B cell (primary cell): ENCODE results near the gene DIS3. TPM values are rescaled to one million over a fixed set of nuclear protein-coding genes. Genes with fewer than 3 reads are reported as not detected.
"Not testable (repeated sequence)": the region's sequence is repeated elsewhere in the genome, so short reads cannot be mapped to it uniquely, and the experiment has no call there.

ENCODE experiments used
- ATAC-seq: fragments of 200-7000 bp; cut with Tn5 transposase; one replicate; pipeline ENCODE4 v1.10.0; 2021; ENCODE audit warnings: low read depth, mild to moderate bottlenecking, moderate number of reproducible peaks, moderate library complexity
- CTCF ChIA-PET: fragments of 350-600 bp; sonication (Branson Sonifier 250); formaldehyde crosslinking; loops from one replicate; lab custom pipeline; 2021; ENCODE audit warnings: antibody characterized with exemption, inconsistent platforms; lab: Charles Lee
- POLR2A ChIA-PET: fragments of 350-600 bp; sonication (Branson Sonifier 250); formaldehyde crosslinking; loops from one replicate; lab custom pipeline; 2021; ENCODE audit warnings: antibody characterized with exemption; lab: Charles Lee
- DNase-seq: peaks from one replicate; pipeline ENCODE4 v3.0.0; 2013
- H2AFZ ChIP-seq: 2 replicates; pipeline ENCODE4 v1.6.1; 2012; ENCODE audit warnings: mild to moderate bottlenecking, low read depth, low read length; ENCODE audit not compliant: insufficient read depth, poor library complexity, severe bottlenecking
- H3K27ac ChIP-seq, 2 donors: 1 replicate in 1 of 2; 2 replicates in 1 of 2; pipeline ENCODE4 v1.5.1; 2012 to 2013; ENCODE audit warnings: low read length in 2 of 2, mild to moderate bottlenecking in 2 of 2, moderate library complexity in 1 of 2
- H3K27me3 ChIP-seq, 4 experiments: fragments of 200-600 bp in 1 of 4; sonication (generic) in 1 of 4; replicated peaks in 1 of 4; 1 replicate in 2 of 4; 2 replicates in 2 of 4; pipeline versions ENCODE4 v1.6.1 to v1.7.0; 2013 to 2016; ENCODE audit warnings: low read length in 3 of 4, mild to moderate bottlenecking in 2 of 4, mixed read lengths in 1 of 4, moderate library complexity in 1 of 4; ENCODE audit not compliant: insufficient read depth in 4 of 4, control insufficient read depth in 3 of 4; ENCODE audit errors: control extremely low read depth in 1 of 4
- H3K36me3 ChIP-seq, 2 experiments: replicated peaks in 1 of 2; 1 replicate in 1 of 2; 2 replicates in 1 of 2; pipeline versions ENCODE4 v1.6.1 to v1.7.1; 2013; ENCODE audit warnings: low read length in 1 of 2; ENCODE audit not compliant: insufficient read depth in 2 of 2, control insufficient read depth in 1 of 2; ENCODE audit errors: control extremely low read depth in 1 of 2, extremely low read depth in 1 of 2
- H3K4me1 ChIP-seq, 2 donors: fragments of 200-600 bp in 1 of 2; sonication (generic) in 1 of 2; 1 replicate in 1 of 2; 2 replicates in 1 of 2; pipeline versions ENCODE4 v1.5.1 to v1.6.1; 2013 to 2017; ENCODE audit warnings: low read length in 2 of 2; ENCODE audit not compliant: control insufficient read depth in 2 of 2, insufficient read depth in 2 of 2
- H3K4me2 ChIP-seq: replicated peaks from 2 replicates; pipeline ENCODE3; 2012; ENCODE audit warnings: mild to moderate bottlenecking, low read depth, low read length; ENCODE audit not compliant: poor library complexity, severe bottlenecking
- H3K4me3 ChIP-seq, 5 experiments: fragments of 200-600 bp in 1 of 5; sonication (generic) in 1 of 5; 1 replicate in 3 of 5; 2 replicates in 2 of 5; pipeline versions ENCODE4 v1.5.1 to v1.7.0; 2011 to 2016; ENCODE audit warnings: low read length in 4 of 5, mild to moderate bottlenecking in 4 of 5, low read depth in 2 of 5, control low read depth in 1 of 5, moderate library complexity in 1 of 5; ENCODE audit not compliant: insufficient read depth in 1 of 5; ENCODE audit errors: control extremely low read depth in 1 of 5, extremely low read depth in 1 of 5
- H3K79me2 ChIP-seq: fragments of 200-600 bp; sonication (generic); one replicate; pipeline ENCODE4 v1.6.0; 2016; ENCODE audit warnings: low read length; ENCODE audit not compliant: control insufficient read depth, insufficient read depth
- H3K9ac ChIP-seq: fragments of 200-600 bp; sonication (generic); 2 replicates; pipeline ENCODE4 v1.6.1; 2017; ENCODE audit warnings: mild to moderate bottlenecking, low read length, moderate library complexity
- H3K9me3 ChIP-seq, 3 donors: one replicate each; pipeline versions ENCODE4 v1.6.1 to v1.7.1; 2013; ENCODE audit warnings: low read length in 2 of 3; ENCODE audit not compliant: control insufficient read depth in 2 of 3, insufficient read depth in 1 of 3; ENCODE audit errors: control extremely low read depth in 1 of 3
- H4K20me1 ChIP-seq: 2 replicates; pipeline ENCODE4 v1.6.0; 2012; ENCODE audit warnings: mild to moderate bottlenecking, low read length; ENCODE audit not compliant: insufficient read depth, control insufficient read depth, poor library complexity, severe bottlenecking
- H3K27ac Mint-ChIP-seq: one replicate; pipeline ENCODE4 v1.8.0; 2021; ENCODE audit warnings: mixed read lengths
- H3K27me3 Mint-ChIP-seq: one replicate; pipeline ENCODE4 v1.8.0; 2021; ENCODE audit warnings: mixed read lengths
- H3K4me1 Mint-ChIP-seq: one replicate; pipeline ENCODE4 v1.8.0; 2021; ENCODE audit warnings: mixed read lengths
- H3K4me3 Mint-ChIP-seq: one replicate; pipeline ENCODE4 v1.8.0; 2021; ENCODE audit warnings: mixed read lengths
- H3K9me3 Mint-ChIP-seq: one replicate; pipeline ENCODE4 v1.8.0; 2022; ENCODE audit warnings: mixed read lengths; ENCODE audit not compliant: insufficient read depth
- CTCF ChIP-seq: fragments of 200-600 bp; IDR thresholded peaks from one replicate; pipeline ENCODE4 v1.8.0; 2022; ENCODE audit warnings: antibody characterized with exemption, mild to moderate bottlenecking
- EZH2 ChIP-seq: IDR thresholded peaks from 2 replicates; pipeline ENCODE4 v1.6.1; 2012; ENCODE audit warnings: borderline replicate concordance, low read depth, mild to moderate bottlenecking, moderate library complexity, low read length; ENCODE audit not compliant: insufficient read depth, poor library complexity, severe bottlenecking
- WGBS: methylation state at CpG from one replicate; pipeline ENCODE4 v1.1.5; 2013; ENCODE audit warnings: missing lambda C conversion rate; ENCODE audit not compliant: insufficient coverage; 5-methylcytosine and 5-hydroxymethylcytosine counted together
- intact Hi-C: fragments of 100-400 bp; cut with micrococcal nuclease; formaldehyde crosslinking; loops from one replicate; pipeline ENCODE4 v1.10.0; 2022
- polyA plus RNA-seq: library from polyadenylated mRNA; depleted of rRNA; stranded (reverse); fragments of >200 nt; gene quantifications from 2 replicates; pipeline ENCODE4 v1.2.3, GENCODE V29; 2012
- total RNA-seq, 2 donors: library from RNA; stranded (reverse); fragments of 120-200 nt in 1 of 2; gene quantifications; 1 replicate in 1 of 2; 2 replicates in 1 of 2; pipeline versions ENCODE4 v1.2.3 to v1.2.4, GENCODE V29; 2013 to 2022

Gene DIS3
- total and polyA plus RNA-seq, 2 donors (not counting 1 experiment from before 2014, with no cell fraction given): 10.4 to 39.8 TPM

- Histone ChIP-seq H3K79me2 (peaks cover 58% of the 10 kb centered on the region), H3K36me3 (peaks cover 1 to 5% of the 10 kb centered on the region in 2 experiments), H3K9me3 (no peaks in the 10 kb centered on the region), H3K9ac (peak overlapping the region; percentile 74), H3K4me2 (peak overlapping the region; percentile 89), H4K20me1 (peaks cover 8% of the 10 kb centered on the region), H3K27ac (peak overlapping the region; percentile 66 to 81), H2AFZ (peak overlapping the region; percentile 93), H3K27me3 (no peaks in the 10 kb centered on the region), H3K4me3 (peak overlapping the region; percentile 71 to 90 (median 85)), H3K4me1 (peaks cover 13 to 20% of the 10 kb centered on the region in 2 donors)
- Mint-ChIP-seq H3K9me3 (no peaks in the 10 kb centered on the region), H3K4me1 (peaks cover 39% of the 10 kb centered on the region), H3K4me3 (peak overlapping the region; percentile 98), H3K27me3 (no peaks in the 10 kb centered on the region), H3K27ac (peak overlapping the region; percentile 90)
- intact Hi-C loops: loop anchor here (1.0 kb wide), 2 partner anchors 55 to 331 kb away; partner anchors contain the start of gene PIBF1
- no peak for DNase-seq
- WGBS: 2% methylated on average over 49 of the region's 49 CpGs
- peak; percentile 12 for ATAC-seq
- TF ChIP-seq CTCF (no peak), EZH2 (no peak)
- CTCF ChIA-PET: no interaction called here
- POLR2A ChIA-PET: no interaction called here
These were observed 54.8 kb downstream of the DIS3 start for GRCh38 chr13:72726726-72727416.

DNA sequence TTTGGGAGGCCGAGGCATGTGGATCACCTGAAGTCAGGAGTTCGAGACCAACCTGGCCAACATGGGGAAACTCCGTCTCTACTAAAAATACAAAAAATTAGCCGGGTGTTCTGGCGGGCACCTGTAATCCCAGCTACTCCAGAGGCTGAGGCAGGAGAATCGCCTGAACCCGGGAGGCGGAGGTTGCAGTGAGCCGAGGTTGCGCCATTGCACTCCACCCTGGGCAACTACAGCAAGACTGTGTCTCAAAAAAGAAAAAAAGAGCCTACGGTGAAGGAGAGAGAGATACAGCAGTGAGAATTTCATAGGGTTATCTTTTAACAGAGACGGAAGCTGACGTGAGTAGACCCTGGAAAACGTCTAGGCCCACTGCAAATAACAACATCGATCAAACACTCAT, 55.5 kb downstream of the DIS3 start:
- ATAC-seq, DNase-seq, H2AFZ ChIP-seq, H3K27me3 Mint-ChIP-seq, H3K27ac ChIP-seq, H3K27ac Mint-ChIP-seq, CTCF ChIA-PET, POLR2A ChIA-PET, intact Hi-C loops, H3K9me3 ChIP-seq, H3K27me3 ChIP-seq, H3K36me3 ChIP-seq, H3K9me3 Mint-ChIP-seq: not testable (repeated sequence)
- Mint-ChIP-seq H3K4me1 (peaks cover 40% of the 10 kb centered on the region), H3K4me3 (peak overlapping the region; percentile 98)
- H3K4me1 ChIP-seq: peaks cover 13 to 20% of the 10 kb centered on the region in 2 donors
- peak overlapping the region; percentile 74 for H3K9ac ChIP-seq
- H3K4me3 ChIP-seq: peak overlapping the region in 1 of 5 experiments; percentile 88
- peak overlapping the region; percentile 89 for H3K4me2 ChIP-seq
- WGBS: 86% methylated on average over 10 of the region's 15 CpGs
- H4K20me1 ChIP-seq: peaks cover 15% of the 10 kb centered on the region
- peaks cover 65% of the 10 kb centered on the region for H3K79me2 ChIP-seq
